ENCODE results near the gene KLHDC10. TPM values are rescaled to one million over a fixed set of nuclear protein-coding genes. Genes with fewer than 3 reads are reported as not detected.
"Not testable (repeated sequence)": the region's sequence is repeated elsewhere in the genome, so short reads cannot be mapped to it uniquely, and the experiment has no call there.

KLHDC10 gene, protein sequence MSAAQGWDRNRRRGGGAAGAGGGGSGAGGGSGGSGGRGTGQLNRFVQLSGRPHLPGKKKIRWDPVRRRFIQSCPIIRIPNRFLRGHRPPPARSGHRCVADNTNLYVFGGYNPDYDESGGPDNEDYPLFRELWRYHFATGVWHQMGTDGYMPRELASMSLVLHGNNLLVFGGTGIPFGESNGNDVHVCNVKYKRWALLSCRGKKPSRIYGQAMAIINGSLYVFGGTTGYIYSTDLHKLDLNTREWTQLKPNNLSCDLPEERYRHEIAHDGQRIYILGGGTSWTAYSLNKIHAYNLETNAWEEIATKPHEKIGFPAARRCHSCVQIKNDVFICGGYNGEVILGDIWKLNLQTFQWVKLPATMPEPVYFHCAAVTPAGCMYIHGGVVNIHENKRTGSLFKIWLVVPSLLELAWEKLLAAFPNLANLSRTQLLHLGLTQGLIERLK
- 100 to 1,000 TPM in 1 of 12 donors, 10 to 100 TPM in 11; 36.4 to 107 (median 47.9) TPM for polyA plus RNA-seq (ENCODE audit: insufficient read length in 12 of 12)
- long read RNA-seq, donor 1, full-length matches to known transcripts = 4 of 4 reads
- long read RNA-seq, donor 1, partial matches to known transcripts = 0 of 4 reads
- long read RNA-seq, donor 1, other reads (novel, unspliced or antisense) = 0 of 4 reads
- long read RNA-seq, donor 2, full-length matches to known transcripts = 2 of 8 reads
- long read RNA-seq, donor 2, partial matches to known transcripts = 0 of 8 reads
- long read RNA-seq, donor 2, other reads (novel, unspliced or antisense) = 6 of 8 reads
- long read RNA-seq, donor 3, partial matches to known transcripts = 0 of 7 reads
- long read RNA-seq, donor 3, other reads (novel, unspliced or antisense) = 7 of 7 reads
- long read RNA-seq, donor 4, full-length matches to known transcripts = 2 of 2 reads
- long read RNA-seq, donor 4, partial matches to known transcripts = 0 of 2 reads
- long read RNA-seq, donor 4, other reads (novel, unspliced or antisense) = 0 of 2 reads
- long read RNA-seq, donor 5, full-length matches to known transcripts = 4 of 14 reads
- long read RNA-seq, donor 5, partial matches to known transcripts = 0 of 14 reads
- long read RNA-seq, donor 5, other reads (novel, unspliced or antisense) = 10 of 14 reads
- long read RNA-seq, donor 6, full-length matches to known transcripts = 1 of 1 reads
- long read RNA-seq, donor 6, partial matches to known transcripts = 0 of 1 reads
- long read RNA-seq, donor 6, other reads (novel, unspliced or antisense) = 0 of 1 reads
- long read RNA-seq, donor 7, full-length matches to known transcripts = 2 of 9 reads
- long read RNA-seq, donor 7, partial matches to known transcripts = 0 of 9 reads
- long read RNA-seq, donor 7, other reads (novel, unspliced or antisense) = 7 of 9 reads
- long read RNA-seq, donor 8, partial matches to known transcripts = 0 of 14 reads
- long read RNA-seq, donor 8, other reads (novel, unspliced or antisense) = 12 of 14 reads
- long read RNA-seq, donor 9, partial matches to known transcripts = 0 of 1 reads
- long read RNA-seq, donor 9, other reads (novel, unspliced or antisense) = 0 of 1 reads
- long read RNA-seq, donor 10, full-length matches to known transcripts = 1 of 12 reads
- long read RNA-seq, donor 10, partial matches to known transcripts = 0 of 12 reads
- long read RNA-seq, donor 10, other reads (novel, unspliced or antisense) = 11 of 12 reads
- long read RNA-seq, donor 11, full-length matches to known transcripts = 2 of 2 reads
- long read RNA-seq, donor 11, partial matches to known transcripts = 0 of 2 reads
- long read RNA-seq, donor 11, other reads (novel, unspliced or antisense) = 0 of 2 reads

DNA sequence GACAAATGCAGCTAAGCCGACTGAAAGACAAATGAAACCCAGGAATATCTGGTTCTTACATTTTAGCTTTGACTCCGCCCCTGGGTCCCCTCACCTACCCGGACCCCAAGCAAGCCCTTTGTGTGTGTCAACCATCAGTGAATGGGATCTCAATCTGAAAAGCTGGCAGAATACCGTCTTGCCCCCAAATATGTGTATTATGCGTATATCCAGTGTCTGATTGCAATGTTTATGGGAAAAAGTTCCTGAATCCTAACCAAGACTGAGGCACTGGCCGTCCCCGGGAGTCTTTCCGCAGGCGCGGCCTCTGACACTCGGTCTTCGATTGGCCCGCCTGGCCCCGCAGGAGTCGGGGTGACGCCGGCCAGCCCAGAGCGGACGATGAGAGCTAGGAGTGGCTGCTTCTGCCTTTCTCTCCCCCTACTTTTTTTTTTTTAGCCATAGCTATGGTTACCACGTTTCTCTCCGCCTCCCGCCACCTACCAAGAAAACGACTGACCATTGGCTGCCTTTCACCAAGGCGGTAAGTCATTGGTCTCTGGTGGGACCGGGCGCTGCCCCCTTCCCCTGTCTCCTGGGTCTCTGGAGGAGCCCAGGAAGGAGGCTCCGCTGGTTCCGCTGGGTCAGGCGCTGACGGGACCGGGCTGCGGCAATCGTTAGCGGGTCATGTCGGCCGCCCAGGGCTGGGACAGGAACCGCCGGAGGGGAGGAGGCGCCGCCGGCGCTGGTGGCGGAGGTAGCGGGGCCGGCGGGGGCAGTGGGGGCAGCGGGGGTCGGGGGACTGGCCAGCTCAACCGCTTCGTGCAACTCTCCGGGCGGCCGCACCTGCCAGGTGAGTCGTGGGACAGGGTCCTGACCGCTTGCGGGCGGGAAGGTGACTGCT is at the start of gene KLHDC10:
Gene KLHDC10, plus strand, starts transcription at position 557 of the 883 bp plus-strand sequence. Its CDS starts 110 bp downstream, at position 667.
- peak; percentile 99 for DNase-seq

DNA sequence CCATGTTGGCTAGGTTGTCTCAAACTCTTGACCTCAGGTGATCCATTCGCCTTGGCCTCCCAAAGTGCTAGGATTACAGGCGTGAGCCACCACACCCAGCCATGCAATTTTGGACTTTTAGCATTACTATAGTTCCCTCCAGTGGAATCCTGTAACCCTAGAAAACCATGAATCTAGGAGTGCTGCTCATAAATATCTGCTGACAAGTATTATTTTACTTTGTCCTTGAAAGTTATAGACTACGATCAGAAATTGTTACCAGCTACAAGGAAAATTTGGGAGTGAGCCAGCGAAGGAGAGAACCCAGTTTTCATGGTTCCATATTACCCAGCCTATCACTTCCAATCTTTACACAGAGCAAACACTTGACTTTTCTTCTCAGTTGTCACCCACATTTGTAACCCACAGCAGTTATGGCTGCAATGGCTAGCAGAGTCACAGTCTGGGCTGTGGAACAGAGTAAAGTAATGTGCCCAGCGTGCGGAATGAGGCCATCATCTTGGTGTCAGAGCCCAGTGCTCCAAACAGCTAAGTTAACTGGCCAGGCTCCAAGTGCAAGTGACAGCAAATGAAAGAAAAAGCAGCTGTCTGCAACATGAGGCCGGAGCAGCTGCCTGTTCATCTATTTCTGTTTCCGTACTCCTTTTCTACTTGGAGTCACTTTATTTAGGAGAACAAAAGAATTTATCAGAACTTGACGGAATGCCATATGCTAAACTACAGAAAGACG is 49.1 kb upstream of the KLHDC10 start:
- DNase-seq = peak; percentile 44

DNA sequence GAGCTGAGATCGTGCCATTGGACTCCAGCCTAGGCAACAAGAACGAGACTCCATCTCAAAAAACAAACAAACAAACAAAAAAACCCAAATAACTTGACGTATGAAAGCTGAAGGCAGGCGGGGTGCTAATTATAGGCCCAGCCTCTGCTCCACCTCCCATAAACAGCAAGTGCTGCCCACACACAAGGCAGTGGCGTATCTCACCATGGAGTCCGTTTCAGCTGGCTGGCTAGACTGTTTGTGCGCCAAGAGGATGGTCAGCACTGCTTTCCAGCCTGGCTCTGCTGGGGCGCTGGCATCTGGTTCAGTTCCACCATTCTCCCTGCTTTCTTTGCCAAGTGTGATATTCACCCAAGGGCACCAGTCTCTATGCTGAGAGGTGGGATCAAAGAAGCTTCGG is 48.2 kb upstream of the KLHDC10 start:
- no peak for DNase-seq

DNA sequence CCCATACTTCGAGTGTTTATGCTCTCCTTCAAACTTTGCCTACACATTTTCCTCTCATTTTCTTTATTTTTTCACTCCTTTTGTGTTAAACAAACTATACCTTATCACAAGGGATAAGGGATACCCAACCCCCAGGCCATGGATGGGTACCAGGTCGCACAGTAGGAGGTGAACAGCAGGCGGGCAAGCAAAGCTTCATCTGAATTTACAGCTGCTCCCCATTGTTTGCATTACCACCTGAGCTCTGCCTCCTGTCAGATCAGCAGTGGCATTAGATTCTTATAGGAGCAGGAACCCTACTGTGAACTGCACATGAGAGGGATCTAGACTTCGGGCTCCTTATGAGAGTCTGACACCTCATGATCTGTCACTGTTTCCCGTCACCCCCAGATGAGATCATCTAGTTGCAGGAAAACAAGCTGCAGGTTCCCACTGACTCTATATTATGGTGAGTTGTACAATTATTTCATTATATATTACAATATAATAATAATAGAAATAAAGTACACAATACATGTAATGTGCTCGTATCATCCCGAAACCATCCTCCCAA is 47.6 kb upstream of the KLHDC10 start:
- no peak for DNase-seq

DNA sequence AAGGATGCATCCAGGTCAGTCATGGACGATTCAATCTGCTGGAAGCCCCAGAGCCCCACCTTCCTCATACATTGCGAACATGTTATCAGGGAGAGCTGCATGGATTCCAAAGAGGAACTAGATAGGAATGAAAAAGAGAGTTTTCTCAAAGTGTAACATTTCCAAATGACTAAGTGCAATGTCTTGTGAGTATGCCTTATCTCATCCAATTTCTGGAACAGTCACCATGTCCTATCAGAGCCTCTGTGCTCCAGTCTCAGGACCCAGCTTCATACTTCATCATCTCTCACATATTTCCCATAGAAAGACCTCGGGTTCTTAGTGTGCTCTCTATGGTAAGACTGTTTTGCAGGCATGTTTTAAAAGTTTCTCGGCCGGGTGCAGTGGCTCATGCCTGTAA is 45.9 kb upstream of the KLHDC10 start:
- DNase-seq = no peak

DNA sequence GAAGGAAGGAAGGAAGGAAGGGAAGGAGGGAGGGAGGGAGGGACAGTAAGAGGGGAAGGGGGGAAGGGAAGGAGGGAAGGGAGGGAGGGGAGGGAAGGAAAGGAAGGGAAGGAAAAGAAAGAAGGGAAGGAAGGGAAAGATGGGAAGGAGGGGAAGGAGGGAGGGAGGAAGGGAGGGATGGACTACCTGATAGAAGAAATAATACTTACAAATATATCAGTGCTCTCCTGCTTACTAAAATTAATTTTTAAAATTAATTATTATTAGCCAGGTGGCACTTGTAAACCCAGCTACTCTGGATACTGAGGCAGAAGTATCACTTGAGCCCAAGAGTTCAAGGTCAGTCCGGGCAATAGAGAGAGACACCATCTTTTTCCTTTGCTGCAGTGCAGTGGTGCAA is 37.6 kb upstream of the KLHDC10 start:
- no peak for DNase-seq

DNA sequence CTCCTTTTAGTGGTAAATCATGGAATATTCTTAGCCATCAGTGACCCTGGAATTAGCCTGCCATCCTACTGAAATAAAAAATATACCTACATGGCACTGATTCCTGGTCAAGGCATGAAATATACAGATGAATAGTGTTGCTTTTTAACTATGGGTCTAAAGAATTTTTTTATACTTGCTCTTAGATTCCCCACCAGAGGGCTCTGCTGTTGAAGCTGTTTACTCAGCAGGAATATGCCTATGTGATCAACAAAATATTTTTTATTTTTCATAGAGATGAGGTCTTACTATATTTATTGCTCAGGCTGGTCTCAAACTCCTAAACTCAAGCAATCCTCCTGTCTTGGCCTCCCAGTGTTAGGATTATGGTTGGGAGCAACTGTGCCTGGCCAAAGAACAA is 32.6 kb upstream of the KLHDC10 start:
- DNase-seq = no peak

DNA sequence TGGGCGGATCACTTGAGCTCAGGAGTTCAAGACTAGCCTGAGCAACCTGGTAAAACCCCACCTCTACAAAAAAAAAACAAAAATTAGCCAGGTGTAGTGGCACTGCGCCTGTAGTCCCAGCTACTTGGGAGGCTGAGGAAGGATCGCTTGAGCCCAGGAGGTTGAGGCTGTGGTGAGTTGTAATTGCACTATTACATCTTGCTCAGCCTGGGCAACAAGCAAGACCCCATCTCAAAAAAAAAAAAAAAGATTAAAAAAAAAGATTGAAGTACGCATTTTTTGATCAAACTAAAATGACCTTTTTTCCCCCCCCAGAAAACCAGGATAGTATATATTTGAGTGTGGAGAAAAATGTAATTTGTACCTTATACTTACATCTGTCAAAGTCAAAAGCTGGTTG is 29.8 kb upstream of the KLHDC10 start:
- DNase-seq = no peak

DNA sequence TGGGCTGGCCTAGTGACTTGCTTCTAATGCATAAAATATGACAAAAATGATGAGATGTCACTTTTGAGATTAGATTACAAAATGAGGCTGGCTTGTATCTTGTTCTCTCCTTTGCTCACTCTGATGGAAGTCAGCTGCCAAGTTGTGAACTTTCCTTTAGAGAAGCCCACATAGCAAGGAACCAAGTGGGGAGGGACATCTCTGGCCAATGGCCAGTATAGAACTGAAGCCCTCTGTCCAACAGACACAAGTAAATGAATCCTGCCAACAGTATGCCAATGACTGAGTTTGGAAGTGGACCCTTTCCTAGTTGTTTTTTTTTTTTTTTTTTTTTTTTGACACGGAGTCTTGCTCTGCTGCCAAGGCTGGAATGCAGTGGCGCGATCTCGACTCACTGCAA is 22.5 kb upstream of the KLHDC10 start:
- no peak for DNase-seq

DNA sequence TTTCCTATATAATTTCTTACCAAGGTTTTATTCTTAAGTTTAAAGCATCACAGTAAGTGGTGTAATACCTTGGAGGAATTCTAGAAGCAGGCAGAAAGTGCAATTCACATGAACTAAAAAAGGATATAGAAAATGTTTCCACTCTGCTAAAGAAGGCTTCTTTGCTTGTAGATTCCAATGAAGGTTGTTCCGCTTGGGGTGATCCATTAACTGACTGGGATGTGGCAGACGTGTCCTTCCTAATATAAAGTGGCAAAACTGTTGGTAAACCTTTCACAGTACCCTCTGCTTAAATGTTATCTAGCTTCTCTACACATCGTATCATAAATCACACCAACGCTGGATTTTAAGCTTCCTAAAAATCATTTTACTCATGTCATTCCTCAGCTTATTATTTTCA is 21.4 kb upstream of the KLHDC10 start:
- no peak for DNase-seq

DNA sequence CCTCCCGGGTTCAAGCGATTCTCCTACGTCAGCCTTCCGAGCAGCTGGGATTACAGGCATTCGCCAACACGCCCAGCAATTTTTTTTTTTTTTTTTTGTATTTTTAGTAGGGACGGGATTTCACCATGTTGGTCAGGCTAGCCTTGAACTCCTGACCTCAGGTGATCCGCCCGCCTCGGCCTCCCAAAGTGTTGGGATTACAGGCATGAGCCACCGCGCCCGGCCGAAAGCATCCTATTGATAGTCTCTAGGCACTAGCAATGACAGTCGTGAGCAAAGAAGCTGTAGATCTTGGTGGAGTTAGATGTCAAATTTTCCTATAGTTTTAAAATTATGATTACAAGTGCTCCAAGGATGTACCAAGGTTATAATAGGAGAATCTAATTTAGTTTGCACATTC is 18.1 kb upstream of the KLHDC10 start:
- DNase-seq = not testable (repeated sequence)

DNA sequence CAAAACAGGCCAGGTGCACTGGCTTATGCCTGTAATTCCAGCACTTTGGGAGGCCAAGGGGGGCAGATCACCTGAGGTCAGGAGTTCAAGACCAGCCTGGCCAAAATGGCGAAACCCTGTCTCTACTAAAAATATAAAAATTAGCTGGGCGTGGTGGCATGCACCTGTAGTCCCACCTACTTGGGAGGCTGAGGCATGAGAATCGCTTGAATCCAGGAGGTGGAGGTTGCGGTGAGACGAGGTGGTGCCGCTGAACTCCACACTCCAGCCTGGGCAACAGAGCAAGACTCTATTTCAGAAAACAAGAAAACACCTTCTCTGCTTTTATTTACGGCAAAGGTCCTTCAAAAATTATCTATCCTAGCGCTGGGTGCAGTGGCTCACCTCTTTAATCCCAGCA is 15.1 kb upstream of the KLHDC10 start:
- DNase-seq = not testable (repeated sequence)

DNA sequence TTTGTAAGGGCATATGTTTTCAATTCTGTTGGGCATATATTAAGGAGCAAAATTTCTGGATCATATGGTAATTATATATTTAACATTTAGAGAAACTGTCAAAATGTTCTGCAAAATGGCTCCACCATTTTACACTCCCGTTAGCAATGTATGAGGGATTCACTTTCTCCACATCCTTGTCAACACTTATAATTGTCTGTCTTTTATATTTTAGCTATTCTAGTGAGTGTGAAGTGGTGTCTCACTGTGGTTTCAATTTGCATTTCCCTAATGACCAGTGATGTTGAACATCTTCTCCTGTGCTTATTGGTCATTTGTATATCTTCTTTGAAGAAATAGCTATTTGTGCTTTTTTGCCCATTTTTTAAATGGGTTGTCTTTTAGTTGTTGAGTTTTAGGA is 8.1 kb upstream of the KLHDC10 start:
- DNase-seq = no peak

DNA sequence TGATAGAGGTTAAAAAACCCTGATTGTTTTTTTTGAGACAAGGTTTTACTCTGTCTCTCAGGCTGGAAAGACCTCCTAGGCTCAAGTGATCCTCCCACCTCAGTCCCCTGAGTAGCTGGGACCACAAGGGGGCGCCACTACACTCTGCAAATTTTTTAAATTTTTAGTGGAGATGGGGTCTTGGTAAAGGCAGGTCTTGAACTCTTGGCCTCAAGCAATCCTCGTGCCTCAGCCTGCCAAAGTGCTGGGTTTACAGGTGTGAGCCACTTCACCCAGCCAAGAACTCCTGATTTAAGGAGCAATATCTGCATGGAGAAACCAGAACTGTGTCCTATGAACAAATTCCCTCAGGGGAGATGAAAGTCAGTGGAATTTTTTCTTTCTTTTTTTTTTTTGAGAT is 7.3 kb upstream of the KLHDC10 start:
- DNase-seq = no peak

DNA sequence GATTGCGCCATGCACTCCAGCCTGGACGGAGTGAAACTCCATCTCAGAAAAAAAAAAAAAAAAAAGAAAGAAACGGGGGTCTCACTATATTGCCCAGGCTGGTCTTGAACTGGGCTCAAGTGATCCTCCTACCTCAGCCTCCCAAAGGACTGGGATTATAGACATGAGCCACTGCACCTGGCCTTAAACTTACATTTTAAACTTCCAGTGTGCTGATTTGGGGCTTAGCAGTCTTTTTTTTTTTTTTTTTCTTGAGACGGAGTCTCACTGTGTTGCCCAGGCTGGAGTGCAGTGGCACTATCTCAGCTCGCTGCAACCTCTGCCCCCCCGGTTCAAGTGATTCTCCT is 5.8 kb upstream of the KLHDC10 start:
- DNase-seq = not testable (repeated sequence)

DNA sequence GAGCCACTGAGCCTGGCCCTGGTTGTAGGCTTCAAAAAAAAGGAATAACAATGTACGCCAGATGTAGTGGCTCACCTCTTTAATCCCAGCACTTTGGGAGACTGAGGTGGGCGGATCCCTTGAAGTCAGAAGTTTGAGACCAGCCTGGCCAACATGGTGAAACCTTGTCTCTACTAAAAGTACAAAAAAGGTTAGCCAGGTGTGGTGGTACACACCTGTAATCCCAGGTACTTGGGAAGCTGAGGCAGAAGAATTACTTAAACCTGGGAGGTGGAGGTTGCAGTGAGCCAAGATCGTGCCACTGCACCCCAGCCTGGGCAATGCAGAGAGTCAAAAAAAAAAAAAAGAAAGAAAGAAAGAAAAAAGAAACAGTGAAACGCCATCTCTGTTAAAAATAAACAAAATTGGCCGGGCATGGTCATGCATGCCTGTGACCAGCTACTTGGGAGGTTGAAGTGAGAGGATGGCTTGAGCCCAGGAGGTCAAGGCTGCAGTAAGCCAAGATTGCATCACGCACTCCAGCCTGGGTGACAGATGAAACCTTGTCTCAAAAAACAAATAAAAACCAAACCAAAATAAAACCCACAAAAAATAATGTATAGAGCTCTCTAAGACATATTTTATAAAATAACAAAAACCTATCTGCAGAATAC is 4.7 kb upstream of the KLHDC10 start:
- no peak for DNase-seq

DNA sequence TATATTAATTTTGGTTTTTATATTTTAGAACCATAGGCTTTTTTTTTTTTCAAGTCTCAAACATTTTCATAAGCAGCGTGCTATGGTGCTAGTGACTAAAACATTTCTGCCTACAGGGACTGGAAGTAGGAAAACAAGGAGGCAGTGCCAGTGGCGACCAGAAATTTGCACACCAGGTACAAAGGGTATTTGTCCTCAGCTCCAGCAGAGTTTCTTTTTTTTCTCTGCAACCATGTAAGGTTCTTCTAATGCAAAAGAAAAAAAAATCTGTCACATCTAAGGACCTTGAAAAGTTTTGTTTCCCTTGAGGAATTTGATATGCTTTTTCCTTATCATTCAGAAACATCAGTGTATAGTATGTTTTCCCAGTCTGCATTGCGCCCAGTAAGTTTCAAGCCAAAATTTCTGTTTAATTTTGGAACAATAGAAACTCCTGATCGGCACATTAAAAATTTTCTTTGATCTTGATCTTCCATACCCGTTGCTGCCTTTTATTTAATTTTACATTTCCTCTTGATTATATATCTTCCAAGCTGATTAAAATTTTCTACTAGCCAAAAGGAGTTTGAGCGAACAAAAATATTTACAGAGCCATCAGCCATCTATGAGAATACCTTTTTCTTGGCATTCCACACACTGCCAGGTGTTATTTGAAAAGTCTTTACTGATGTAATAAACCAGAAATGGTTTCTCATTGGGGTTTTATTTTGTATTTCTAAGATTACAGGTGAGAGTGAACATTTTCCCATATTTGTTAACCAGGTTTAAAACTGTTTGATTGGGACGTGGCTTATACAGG is 956 bp upstream of the KLHDC10 start:
- no peak for DNase-seq

All from muscle of arm (tissue), 14 donors.